Thyroid gland (tissue), 4 donors: Measurements from ENCODE around the gene ANAPC5.

ENCODE experiments used
- CTCF ChIP-seq, 6 experiments: fragments of 200-600 bp in 3 of 6; fragments of 450-650 bp in 3 of 6; sonication (generic) in 3 of 6; IDR thresholded peaks; one replicate each; pipeline ENCODE4 v1.5.1; 2016 to 2019; ENCODE audit warnings: antibody characterized with exemption in 6 of 6, mild to moderate bottlenecking in 2 of 6, inconsistent platforms in 1 of 6, moderate library complexity in 1 of 6
- POLR2A ChIP-seq, 2 donors: fragments of 450-650 bp; IDR thresholded peaks; one replicate each; pipeline ENCODE4 v1.6.1; 2017; ENCODE audit warnings: antibody characterized with exemption in 2 of 2, mild to moderate bottlenecking in 2 of 2, moderate library complexity in 1 of 2

- TF ChIP-seq CTCF (IDR thresholded peaks at IDR 0.05) (no peak), POLR2A (IDR thresholded peaks at IDR 0.05) (no peak)
Observed at GRCh38 chr12:121261398-121261797, 90.8 kb downstream of the ANAPC5 start.
